Measurements from ENCODE around the gene CD70.

The CD70 gene

GRCh38 chr19:6573350-6573749 lies 17.6 kb downstream of the CD70 start:
- Histone ChIP-seq H3K9ac (ENCODE audit: low read length) (no peak overlapping the region), H3K36me3 (replicated peaks; ENCODE audit: insufficient read depth, low read length) (no peaks in the 10 kb centered on the region), H3K27me3 (replicated peaks; ENCODE audit: insufficient read depth, low read length) (no peaks in the 10 kb centered on the region), H3F3A (ENCODE audit: insufficient read depth, low read length) (peaks cover 15% of the 10 kb centered on the region), H3K9me3 (replicated peaks; ENCODE audit: insufficient read depth, low read length) (no peaks in the 10 kb centered on the region), H4K20me1 (ENCODE audit: insufficient read depth, low read length) (no peaks in the 10 kb centered on the region), H3K9me2 (replicated peaks; ENCODE audit: insufficient read depth, low read length) (no peaks in the 10 kb centered on the region), H3K27ac (ENCODE audit: low read length) (no peak overlapping the region), H2AFZ (ENCODE audit: low read length) (no peak overlapping the region), H3K4me1 (ENCODE audit: low read length) (peaks cover 25% of the 10 kb centered on the region), H3K79me2 (ENCODE audit: low read length) (no peaks in the 10 kb centered on the region), H3K4me3 (ENCODE audit: low read length) (no peak overlapping the region), H3K4me2 (ENCODE audit: low read depth, low read length) (no peak overlapping the region)
- no peak for DNase-seq
- TF ChIP-seq EZH2phosphoT487 (IDR thresholded peaks at IDR 0.05; ENCODE audit: low read length): no peak
- TF ChIP-seq EZH2 (optimal IDR thresholded peaks at IDR 0.05; ENCODE audit: low read depth, low read length): no peak
- TF ChIP-seq CTCF (IDR thresholded peaks at IDR 0.05; ENCODE audit: low read length): no peak

- H3K36me3 ChIP-seq (replicated peaks; ENCODE audit: insufficient read depth, low read length): no peaks in the 10 kb centered on the region
- peaks cover 9% of the 10 kb centered on the region for H3K27me3 ChIP-seq (replicated peaks; ENCODE audit: insufficient read depth, low read length)
- peaks cover 15% of the 10 kb centered on the region for H3K4me1 ChIP-seq (ENCODE audit: low read length)
- H3K9ac ChIP-seq (ENCODE audit: low read length): no peak overlapping the region
- no peak overlapping the region for H3K27ac ChIP-seq (ENCODE audit: low read length)
- H3F3A ChIP-seq (ENCODE audit: insufficient read depth, low read length): peaks cover 5% of the 10 kb centered on the region
- H3K4me2 ChIP-seq (ENCODE audit: low read depth, low read length): no peak overlapping the region
- H3K9me2 ChIP-seq (replicated peaks; ENCODE audit: insufficient read depth, low read length): no peaks in the 10 kb centered on the region
- H4K20me1 ChIP-seq (ENCODE audit: insufficient read depth, low read length): no peaks in the 10 kb centered on the region
- no peak for TF ChIP-seq EZH2phosphoT487 (IDR thresholded peaks at IDR 0.05; ENCODE audit: low read length)
- no peak for TF ChIP-seq EZH2 (optimal IDR thresholded peaks at IDR 0.05; ENCODE audit: low read depth, low read length)
- TF ChIP-seq CTCF (IDR thresholded peaks at IDR 0.05; ENCODE audit: low read length): no peak
- no peaks in the 10 kb centered on the region for H3K79me2 ChIP-seq (ENCODE audit: low read length)
- H2AFZ ChIP-seq (ENCODE audit: low read length): no peak overlapping the region
- no peaks in the 10 kb centered on the region for H3K9me3 ChIP-seq (replicated peaks; ENCODE audit: insufficient read depth, low read length)
- DNase-seq: no peak
- H3K4me3 ChIP-seq (ENCODE audit: low read length): no peak overlapping the region
Measured at GRCh38 chr19:6572217-6572616, 18.7 kb downstream of the CD70 start.

GRCh38 chr19:6571167-6571566 lies 19.8 kb downstream of the CD70 start:
- no peak for TF ChIP-seq EZH2phosphoT487 (IDR thresholded peaks at IDR 0.05; ENCODE audit: low read length)
- Histone ChIP-seq H3K4me3 (ENCODE audit: low read length) (no peak overlapping the region), H3K9me2 (replicated peaks; ENCODE audit: insufficient read depth, low read length) (no peaks in the 10 kb centered on the region), H2AFZ (ENCODE audit: low read length) (no peak overlapping the region), H3K79me2 (ENCODE audit: low read length) (no peaks in the 10 kb centered on the region), H3F3A (ENCODE audit: insufficient read depth, low read length) (no peaks in the 10 kb centered on the region; the same call in 1 of the 2 replicates), H3K36me3 (replicated peaks; ENCODE audit: insufficient read depth, low read length) (no peaks in the 10 kb centered on the region), H3K9ac (ENCODE audit: low read length) (no peak overlapping the region), H3K9me3 (replicated peaks; ENCODE audit: insufficient read depth, low read length) (no peaks in the 10 kb centered on the region), H3K27ac (ENCODE audit: low read length) (no peak overlapping the region), H3K4me1 (ENCODE audit: low read length) (peaks cover 4% of the 10 kb centered on the region), H3K4me2 (ENCODE audit: low read depth, low read length) (no peak overlapping the region), H3K27me3 (replicated peaks; ENCODE audit: insufficient read depth, low read length) (peaks cover 12% of the 10 kb centered on the region), H4K20me1 (ENCODE audit: insufficient read depth, low read length) (no peaks in the 10 kb centered on the region)
- no peak for DNase-seq

GRCh38 chr19:6570764-6571163 lies 20.2 kb downstream of the CD70 start:
- Histone ChIP-seq H3K4me2 (ENCODE audit: low read depth, low read length) (no peak overlapping the region), H4K20me1 (ENCODE audit: insufficient read depth, low read length) (no peaks in the 10 kb centered on the region), H3K27me3 (replicated peaks; ENCODE audit: insufficient read depth, low read length) (peaks cover 12% of the 10 kb centered on the region), H3K4me1 (ENCODE audit: low read length) (peaks cover under 1% of the 10 kb centered on the region; the same call in 1 of the 2 replicates), H3K9ac (ENCODE audit: low read length) (no peak overlapping the region), H3K9me2 (replicated peaks; ENCODE audit: insufficient read depth, low read length) (no peaks in the 10 kb centered on the region), H3K27ac (ENCODE audit: low read length) (no peak overlapping the region), H2AFZ (ENCODE audit: low read length) (no peak overlapping the region), H3K4me3 (ENCODE audit: low read length) (no peak overlapping the region), H3K36me3 (replicated peaks; ENCODE audit: insufficient read depth, low read length) (no peaks in the 10 kb centered on the region), H3K79me2 (ENCODE audit: low read length) (no peaks in the 10 kb centered on the region), H3K9me3 (replicated peaks; ENCODE audit: insufficient read depth, low read length) (no peaks in the 10 kb centered on the region), H3F3A (ENCODE audit: insufficient read depth, low read length) (no peaks in the 10 kb centered on the region)
- no peak for DNase-seq
- TF ChIP-seq EZH2 (optimal IDR thresholded peaks at IDR 0.05; ENCODE audit: low read depth, low read length) (no peak), EZH2phosphoT487 (IDR thresholded peaks at IDR 0.05; ENCODE audit: low read length) (no peak), CTCF (IDR thresholded peaks at IDR 0.05; ENCODE audit: low read length) (no peak)

Data from MM.1S (cell line).